Measurements from ENCODE around the gene ENOSF1. TPM values are rescaled to one million over a fixed set of nuclear protein-coding genes. Genes with fewer than 3 reads are reported as not detected.

Gene ENOSF1
- total RNA-seq, 2 donors from 2014 or later, result 57.4 to 69.3 TPM

DNA sequence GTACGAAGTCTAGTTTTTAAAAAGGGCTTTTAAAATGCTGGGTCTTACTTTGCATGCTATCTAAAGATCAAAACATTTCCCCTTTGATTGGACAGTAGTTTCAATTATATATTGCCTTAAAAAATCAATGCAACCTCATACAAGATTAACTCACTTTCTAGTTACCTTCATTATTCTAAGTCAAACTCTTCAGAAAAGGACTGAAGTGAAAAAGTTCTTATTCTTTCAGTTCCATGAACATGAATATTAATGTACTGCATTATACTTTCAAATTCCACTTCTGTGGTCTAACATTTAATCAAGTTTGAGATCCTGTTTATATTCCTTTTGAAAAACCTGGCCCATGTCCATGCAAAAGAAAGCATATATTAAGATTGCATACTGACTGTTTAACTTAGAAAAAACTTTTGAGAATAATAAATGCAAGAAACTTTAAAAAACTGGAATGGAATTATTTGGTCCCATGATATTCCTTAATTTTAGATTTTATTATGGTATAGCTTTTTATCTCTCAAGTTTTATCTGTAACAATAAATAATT, 11.2 kb upstream of the ENOSF1 start:
- H3K4me3 Mint-ChIP-seq, result no peak overlapping the region
- ATAC-seq (no peak), DNase-seq (no peak)
- H3K27ac Mint-ChIP-seq, result no peak overlapping the region
- H3K27me3 Mint-ChIP-seq, result no peaks in the 10 kb centered on the region
- peaks cover 3% of the 10 kb centered on the region for H3K36me3 Mint-ChIP-seq (ENCODE audit: low read depth)
- peaks cover 4% of the 10 kb centered on the region for H3K4me1 Mint-ChIP-seq
- H3K9me3 ChIP-seq (ENCODE audit: control insufficient read depth, low read length, poor library complexity, severe bottlenecking), result no peaks in the 10 kb centered on the region

GRCh38 chr18:717003-717402, 4.6 kb upstream of the ENOSF1 start:
- Mint-ChIP-seq H3K36me3 (ENCODE audit: low read depth) (no peaks in the 10 kb centered on the region), H3K27ac (no peak overlapping the region), H3K4me1 (no peaks in the 10 kb centered on the region), H3K4me3 (no peak overlapping the region), H3K27me3 (no peaks in the 10 kb centered on the region)
- H3K9me3 ChIP-seq (ENCODE audit: control insufficient read depth, low read length, poor library complexity, severe bottlenecking), result no peaks in the 10 kb centered on the region
- ATAC-seq (no peak), DNase-seq (no peak)

GRCh38 chr18:715626-716025, 3.2 kb upstream of the ENOSF1 start:
- no peak overlapping the region for H3K4me3 Mint-ChIP-seq
- H3K27ac Mint-ChIP-seq, result no peak overlapping the region
- DNase-seq, result no peak
- no peak for ATAC-seq
- H3K9me3 ChIP-seq (ENCODE audit: control insufficient read depth, low read length, poor library complexity, severe bottlenecking), result no peaks in the 10 kb centered on the region
- H3K4me1 Mint-ChIP-seq, result peaks cover 5% of the 10 kb centered on the region
- H3K36me3 Mint-ChIP-seq (ENCODE audit: low read depth), result peaks cover 2% of the 10 kb centered on the region
- H3K27me3 Mint-ChIP-seq, result no peaks in the 10 kb centered on the region

DNA sequence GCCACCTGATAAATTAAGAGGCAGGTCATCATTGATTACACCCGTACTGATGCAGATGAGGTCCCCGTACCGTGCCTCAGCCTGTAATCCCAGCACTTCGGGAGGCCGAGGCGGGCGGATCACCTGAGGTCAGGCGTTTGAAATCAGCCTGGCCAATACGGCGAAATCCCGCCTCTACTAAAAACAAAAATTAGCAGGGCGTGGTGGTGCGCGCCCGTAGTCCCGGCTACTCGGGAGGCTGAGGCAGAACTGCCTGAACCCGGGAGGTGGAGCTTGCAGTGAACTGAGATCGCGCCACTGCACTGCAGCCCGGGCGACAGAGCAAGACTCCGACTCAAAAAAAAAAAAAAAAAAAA, 683 bp upstream of the ENOSF1 start:
- H3K4me1 Mint-ChIP-seq, result peaks cover 19% of the 10 kb centered on the region
- H3K27ac Mint-ChIP-seq, result no peak overlapping the region
- ATAC-seq, result no peak

GRCh38 chr18:711657-712400, 601 bp downstream of the ENOSF1 start:
- DNase-seq, result peak in 2 of 3 donors; percentile 24 to 56
- H3K4me1 Mint-ChIP-seq, result peaks cover 19% of the 10 kb centered on the region
- H3K27me3 Mint-ChIP-seq, result no peaks in the 10 kb centered on the region
- peak overlapping the region; percentile 99 for H3K27ac Mint-ChIP-seq
- no peaks in the 10 kb centered on the region for H3K9me3 ChIP-seq (ENCODE audit: control insufficient read depth, low read length, poor library complexity, severe bottlenecking)
- H3K4me3 Mint-ChIP-seq, result peak overlapping the region; percentile 97
- peaks cover 9% of the 10 kb centered on the region for H3K36me3 Mint-ChIP-seq (ENCODE audit: low read depth)
- peak; percentile 67 for ATAC-seq

More for the DNA sequence above, 683 bp upstream of the ENOSF1 start:
- Mint-ChIP-seq H3K36me3 (ENCODE audit: low read depth) (peaks cover 9% of the 10 kb centered on the region), H3K4me3 (peak overlapping the region; percentile 97), H3K27me3 (no peaks in the 10 kb centered on the region)
- no peaks in the 10 kb centered on the region for H3K9me3 ChIP-seq (ENCODE audit: control insufficient read depth, low read length, poor library complexity, severe bottlenecking)
- no peak for DNase-seq

- no peaks in the 10 kb centered on the region for H3K9me3 ChIP-seq (ENCODE audit: control insufficient read depth, low read length, poor library complexity, severe bottlenecking)
- no peak for DNase-seq
- peaks cover 9% of the 10 kb centered on the region for H3K36me3 Mint-ChIP-seq (ENCODE audit: low read depth)
- no peaks in the 10 kb centered on the region for H3K27me3 Mint-ChIP-seq
- peak overlapping the region; percentile 97 for H3K4me3 Mint-ChIP-seq
- H3K27ac Mint-ChIP-seq, result peak overlapping the region; percentile 99
- peaks cover 19% of the 10 kb centered on the region for H3K4me1 Mint-ChIP-seq
- no peak for ATAC-seq
These were observed 1.1 kb downstream of the ENOSF1 start for GRCh38 chr18:711310-711656.

DNA sequence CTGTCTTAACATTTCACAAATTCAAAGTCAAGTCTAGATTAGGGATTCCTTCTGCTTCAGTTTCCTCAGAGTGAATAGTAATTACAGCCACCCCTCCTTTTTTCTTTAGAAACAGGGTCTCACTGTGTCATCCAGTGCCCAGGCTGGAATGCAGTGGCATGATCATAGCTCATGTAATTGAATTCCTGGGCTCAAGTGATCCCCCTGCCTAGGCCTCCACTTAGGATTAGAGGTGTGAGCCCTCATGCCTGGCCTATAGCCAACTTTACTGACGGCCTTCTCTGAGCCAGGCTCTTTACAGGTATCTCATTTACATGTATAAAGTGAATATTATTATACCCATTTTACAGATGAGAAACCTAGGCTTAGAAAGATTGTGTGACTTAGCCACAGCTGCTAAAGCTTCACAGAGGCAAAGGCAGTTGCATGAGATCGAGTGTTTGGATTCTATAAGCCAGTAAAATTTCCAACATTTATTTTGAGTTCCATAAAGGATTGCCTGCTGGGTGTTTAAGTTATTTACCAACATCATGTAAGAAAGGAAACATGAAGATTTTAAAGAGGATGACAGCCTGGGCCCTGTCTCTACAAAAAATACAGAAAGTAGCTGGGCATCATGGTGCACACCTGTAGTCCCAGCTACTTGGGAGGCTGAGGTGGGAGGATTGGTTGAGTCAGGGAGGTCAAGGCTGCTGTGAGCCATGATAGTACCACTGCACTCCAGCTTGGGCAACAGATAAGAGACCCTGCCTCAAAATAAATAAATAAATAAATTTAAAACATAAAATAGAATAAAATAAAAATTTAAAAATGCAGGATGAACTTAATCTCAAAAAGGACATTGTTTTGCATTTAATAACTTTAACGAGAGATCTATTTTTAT, 1.8 kb downstream of the ENOSF1 start:
- DNase-seq (no peak), ATAC-seq (no peak)
- Mint-ChIP-seq H3K36me3 (ENCODE audit: low read depth) (peaks cover 9% of the 10 kb centered on the region), H3K27ac (peak overlapping the region; percentile 99), H3K4me1 (peaks cover 19% of the 10 kb centered on the region), H3K27me3 (no peaks in the 10 kb centered on the region), H3K4me3 (peak overlapping the region; percentile 97)
- H3K9me3 ChIP-seq (ENCODE audit: control insufficient read depth, low read length, poor library complexity, severe bottlenecking), result no peaks in the 10 kb centered on the region

DNA sequence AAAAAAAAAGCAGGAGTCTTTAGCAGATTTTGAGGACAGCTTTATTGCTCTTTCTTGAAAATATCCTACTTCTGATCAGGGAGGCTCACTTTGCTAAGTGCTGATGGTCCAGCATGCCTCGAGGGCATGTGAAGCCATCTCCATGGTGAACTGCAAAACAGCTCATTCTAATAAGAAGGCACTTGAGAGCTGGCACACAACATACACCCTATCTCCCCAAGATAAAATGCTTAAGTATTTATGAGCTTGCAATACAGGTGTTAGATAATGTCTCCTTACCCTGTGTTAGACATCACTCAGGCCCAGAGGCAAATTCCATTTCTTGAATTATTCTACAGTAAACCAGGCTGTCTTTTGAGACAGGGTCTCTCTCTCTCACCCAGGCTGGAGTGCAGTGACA, 2.7 kb downstream of the ENOSF1 start:
- H3K27me3 Mint-ChIP-seq, result no peaks in the 10 kb centered on the region
- no peak for DNase-seq
- no peaks in the 10 kb centered on the region for H3K9me3 ChIP-seq (ENCODE audit: control insufficient read depth, low read length, poor library complexity, severe bottlenecking)
- no peak overlapping the region for H3K4me3 Mint-ChIP-seq
- ATAC-seq, result no peak
- peaks cover 21% of the 10 kb centered on the region for H3K4me1 Mint-ChIP-seq
- peaks cover 9% of the 10 kb centered on the region for H3K36me3 Mint-ChIP-seq (ENCODE audit: low read depth)
- H3K27ac Mint-ChIP-seq, result no peak overlapping the region

DNA sequence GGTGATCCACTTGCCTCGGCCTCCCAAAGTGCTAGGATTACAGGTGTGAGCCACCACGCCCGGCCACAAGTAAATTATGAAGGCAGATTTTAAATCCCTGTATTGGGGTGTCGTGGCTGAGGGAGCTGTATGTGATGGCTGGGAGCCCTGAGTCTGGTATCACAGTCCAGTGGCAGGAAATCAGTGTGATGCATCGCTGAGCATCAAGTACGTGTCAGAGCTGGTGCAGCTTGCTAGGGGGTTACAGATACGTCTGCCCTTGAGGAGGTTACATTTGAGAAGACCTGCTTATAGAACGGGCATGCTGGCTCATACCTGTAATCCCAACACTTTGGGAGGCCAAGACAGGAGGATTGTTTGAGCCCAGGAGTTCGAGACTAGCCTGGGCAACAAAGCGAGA, 4.3 kb downstream of the ENOSF1 start:
- Mint-ChIP-seq H3K4me3 (no peak overlapping the region), H3K36me3 (ENCODE audit: low read depth) (peaks cover 9% of the 10 kb centered on the region), H3K27me3 (no peaks in the 10 kb centered on the region), H3K4me1 (peaks cover 21% of the 10 kb centered on the region), H3K27ac (peak overlapping the region; percentile 91)
- no peaks in the 10 kb centered on the region for H3K9me3 ChIP-seq (ENCODE audit: control insufficient read depth, low read length, poor library complexity, severe bottlenecking)
- DNase-seq, result no peak
- no peak for ATAC-seq

DNA sequence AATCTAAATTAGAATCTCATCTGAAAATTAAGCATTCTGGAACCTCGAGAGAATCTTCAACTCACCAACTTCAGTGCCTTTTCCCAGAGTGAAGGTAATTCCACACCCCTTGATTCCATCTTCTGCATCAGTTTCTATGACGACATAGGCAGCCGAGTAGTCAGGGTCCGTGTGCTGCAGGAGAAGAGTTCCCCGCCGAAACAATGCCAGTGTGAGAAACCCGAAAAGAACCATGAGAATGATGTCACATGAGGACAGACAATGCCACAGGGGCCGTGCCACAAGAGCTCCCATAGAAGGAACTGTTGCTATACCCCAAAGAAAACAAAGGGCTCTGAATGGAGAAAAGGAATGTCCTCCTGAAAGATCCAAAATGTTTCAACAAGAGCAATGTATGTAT, 6.0 kb downstream of the ENOSF1 start:
- H3K36me3 Mint-ChIP-seq (ENCODE audit: low read depth), result peaks cover 9% of the 10 kb centered on the region
- DNase-seq, result no peak
- peak overlapping the region; percentile 56 for H3K27ac Mint-ChIP-seq
- H3K4me3 Mint-ChIP-seq, result no peak overlapping the region
- no peaks in the 10 kb centered on the region for H3K9me3 ChIP-seq (ENCODE audit: control insufficient read depth, low read length, poor library complexity, severe bottlenecking)
- no peak for ATAC-seq
- no peaks in the 10 kb centered on the region for H3K27me3 Mint-ChIP-seq
- H3K4me1 Mint-ChIP-seq, result peaks cover 22% of the 10 kb centered on the region

- H3K4me3 Mint-ChIP-seq, result no peak overlapping the region
- H3K27me3 Mint-ChIP-seq, result no peaks in the 10 kb centered on the region
- H3K4me1 Mint-ChIP-seq, result peaks cover 5% of the 10 kb centered on the region
- DNase-seq, result no peak
- H3K9me3 ChIP-seq (ENCODE audit: control insufficient read depth, low read length, poor library complexity, severe bottlenecking), result no peaks in the 10 kb centered on the region
- ATAC-seq, result no peak
- peak overlapping the region; percentile 8 for H3K27ac Mint-ChIP-seq
- peaks cover under 1% of the 10 kb centered on the region for H3K36me3 Mint-ChIP-seq (ENCODE audit: low read depth)
These were observed 9.0 kb downstream of the ENOSF1 start for GRCh38 chr18:703213-703967.

GRCh38 chr18:697800-698199, 14.6 kb downstream of the ENOSF1 start:
- no peak overlapping the region for H3K27ac Mint-ChIP-seq
- no peak for DNase-seq
- H3K9me3 ChIP-seq (ENCODE audit: control insufficient read depth, low read length, poor library complexity, severe bottlenecking), result no peaks in the 10 kb centered on the region
- no peak for ATAC-seq
- peaks cover 4% of the 10 kb centered on the region for H3K4me1 Mint-ChIP-seq
- H3K4me3 Mint-ChIP-seq, result no peak overlapping the region
- no peaks in the 10 kb centered on the region for H3K27me3 Mint-ChIP-seq
- H3K36me3 Mint-ChIP-seq (ENCODE audit: low read depth), result peaks cover 2% of the 10 kb centered on the region

GRCh38 chr18:697012-697411, 15.4 kb downstream of the ENOSF1 start:
- ATAC-seq (no peak), DNase-seq (no peak)
- no peak overlapping the region for H3K27ac Mint-ChIP-seq
- H3K27me3 Mint-ChIP-seq, result no peaks in the 10 kb centered on the region
- peaks cover 3% of the 10 kb centered on the region for H3K36me3 Mint-ChIP-seq (ENCODE audit: low read depth)
- no peak overlapping the region for H3K4me3 Mint-ChIP-seq
- H3K4me1 Mint-ChIP-seq, result peaks cover 3% of the 10 kb centered on the region
- H3K9me3 ChIP-seq (ENCODE audit: control insufficient read depth, low read length, poor library complexity, severe bottlenecking), result no peaks in the 10 kb centered on the region

Data from T-helper 17 cell (primary cell).